Tibial nerve (tissue), 4 donors: ENCODE results near the gene SNED1. TPM values are rescaled to one million over a fixed set of nuclear protein-coding genes. Genes with fewer than 3 reads are reported as not detected.

Source experiments
- DNase-seq, 2 donors: peaks; one replicate each; pipeline ENCODE4 v3.0.0-alpha.2; 2019; ENCODE audit warnings: low spot score in 2 of 2
- H3K27ac ChIP-seq, 4 donors: fragments of 200-600 bp; sonication (generic) in 3 of 4; one replicate each; pipeline ENCODE4 v1.5.1; 2017 to 2019; ENCODE audit warnings: mild to moderate bottlenecking in 1 of 4
- H3K27me3 ChIP-seq, 2 donors: fragments of 200-600 bp; sonication (generic) in 1 of 2; one replicate each; pipeline versions ENCODE4 v1.5.1 to v1.6.0; 2017 to 2019
- H3K36me3 ChIP-seq, 3 donors: fragments of 200-600 bp; sonication (generic); one replicate each; pipeline ENCODE4 v1.5.1; 2018 to 2019
- H3K4me1 ChIP-seq, 4 donors: fragments of 200-600 bp; sonication (generic) in 3 of 4; one replicate each; pipeline ENCODE4 v1.5.1; 2017 to 2019
- H3K4me3 ChIP-seq, 4 donors: fragments of 200-600 bp; sonication (generic) in 3 of 4; one replicate each; pipeline ENCODE4 v1.5.1; 2017 to 2019; ENCODE audit warnings: mild to moderate bottlenecking in 1 of 4, moderate library complexity in 1 of 4
- H3K9me3 ChIP-seq, 4 donors: fragments of 200-600 bp; sonication (generic) in 3 of 4; one replicate each; pipeline ENCODE4 v1.5.1; 2017 to 2019
- CTCF ChIP-seq, 5 experiments: fragments of 200-600 bp in 3 of 5; fragments of 450-650 bp in 2 of 5; sonication (generic) in 3 of 5; IDR thresholded peaks; one replicate each; pipeline ENCODE4 v1.5.1; 2016 to 2019; ENCODE audit warnings: antibody characterized with exemption in 5 of 5, mild to moderate bottlenecking in 3 of 5, moderate library complexity in 2 of 5
- EP300 ChIP-seq, 2 donors: sonication (generic); formaldehyde crosslinking; IDR thresholded peaks; one replicate each; pipeline ENCODE4 v1.6.1; 2017; ENCODE audit warnings: antibody characterized with exemption in 2 of 2, mild to moderate bottlenecking in 1 of 2
- POLR2A ChIP-seq, 2 donors: fragments of 450-650 bp; IDR thresholded peaks; one replicate each; pipeline ENCODE4 v1.6.1; 2017; ENCODE audit warnings: antibody characterized with exemption in 2 of 2, mild to moderate bottlenecking in 2 of 2, moderate library complexity in 2 of 2
- WGBS, 2 donors: methylation state at CpG; one replicate each; pipeline ENCODE4 v1.1.5; 2018; 5-methylcytosine and 5-hydroxymethylcytosine counted together
- total RNA-seq, 4 donors: library from RNA; depleted of rRNA; stranded (reverse); fragments of >200 nt; gene quantifications; one replicate each; pipeline ENCODE4 v1.1.0, GENCODE V29; 2016

SNED1 gene
- total RNA-seq, 4 donors from 2014 or later, result 116 to 226 (median 141) TPM

- Histone ChIP-seq H3K36me3 (peaks cover 0 to 98% (median 0%) of the 10 kb centered on the region in 3 donors), H3K27ac (no peak overlapping the region), H3K27me3 (no peaks in the 10 kb centered on the region), H3K4me3 (no peak overlapping the region), H3K9me3 (no peaks in the 10 kb centered on the region), H3K4me1 (no peaks in the 10 kb centered on the region)
- TF ChIP-seq CTCF (IDR thresholded peaks at IDR 0.05) (no peak), EP300 (IDR thresholded peaks at IDR 0.05) (no peak), POLR2A (IDR thresholded peaks at IDR 0.05) (no peak)
- no peak for DNase-seq
- 71 to 80% methylated on average over 7 to 8 of the region's 9 CpGs for WGBS, 2 donors
Measured at GRCh38 chr2:241072151-241072550, 73.7 kb downstream of the SNED1 start.

GRCh38 chr2:241072553-241073165 is 74.2 kb downstream of the SNED1 start:
- Histone ChIP-seq H3K36me3 (peaks cover 0 to 93% (median 0%) of the 10 kb centered on the region in 3 donors), H3K4me3 (no peak overlapping the region), H3K9me3 (no peaks in the 10 kb centered on the region), H3K27me3 (no peaks in the 10 kb centered on the region), H3K27ac (no peak overlapping the region), H3K4me1 (no peaks in the 10 kb centered on the region)
- 54 to 71% methylated on average over 12 of the region's 14 CpGs for WGBS, 2 donors
- peak in 1 of 2 donors; percentile 9 for DNase-seq
- TF ChIP-seq POLR2A (IDR thresholded peaks at IDR 0.05), result no peak
- no peak for TF ChIP-seq EP300 (IDR thresholded peaks at IDR 0.05)
- no peak for TF ChIP-seq CTCF (IDR thresholded peaks at IDR 0.05)

GRCh38 chr2:241073166-241074064 is 75.0 kb downstream of the SNED1 start:
- Histone ChIP-seq H3K27ac (no peak overlapping the region), H3K9me3 (no peaks in the 10 kb centered on the region), H3K27me3 (no peaks in the 10 kb centered on the region), H3K4me1 (no peaks in the 10 kb centered on the region), H3K4me3 (no peak overlapping the region), H3K36me3 (peaks cover 0 to 85% (median 0%) of the 10 kb centered on the region in 3 donors)
- DNase-seq, result no peak
- 64 to 76% methylated on average over 20 to 22 of the region's 25 CpGs for WGBS, 2 donors
- no peak for TF ChIP-seq CTCF (IDR thresholded peaks at IDR 0.05)
- TF ChIP-seq EP300 (IDR thresholded peaks at IDR 0.05), result no peak
- no peak for TF ChIP-seq POLR2A (IDR thresholded peaks at IDR 0.05)

- Histone ChIP-seq H3K9me3 (no peaks in the 10 kb centered on the region), H3K27ac (no peak overlapping the region), H3K27me3 (no peaks in the 10 kb centered on the region), H3K4me3 (no peak overlapping the region), H3K36me3 (peaks cover 0 to 77% (median 0%) of the 10 kb centered on the region in 3 donors), H3K4me1 (no peaks in the 10 kb centered on the region)
- 86% methylated on average over 16 of the region's 16 CpGs for WGBS, 2 donors
- TF ChIP-seq CTCF (IDR thresholded peaks at IDR 0.05) (no peak), POLR2A (IDR thresholded peaks at IDR 0.05) (no peak), EP300 (IDR thresholded peaks at IDR 0.05) (no peak)
- DNase-seq, result no peak
Measured at GRCh38 chr2:241074065-241074818, 75.8 kb downstream of the SNED1 start.
